Panc1 (cell line): Measurements from ENCODE around the gene TNRC18. TPM values are rescaled to one million over a fixed set of nuclear protein-coding genes. Genes with fewer than 3 reads are reported as not detected.
"Not testable (repeated sequence)": the region's sequence is repeated elsewhere in the genome, so short reads cannot be mapped to it uniquely, and the experiment has no call there.

ENCODE experiments used
- ATAC-seq: fragments of 200-7000 bp; cut with Tn5 transposase; 2 replicates; pipeline ENCODE4 v1.9.1; 2020; ENCODE audit warnings: mild to moderate bottlenecking, moderate library complexity
- BruUV-seq: library from RNA; stranded (reverse); fragments of 400-500 nt; replicated peaks from 2 replicates; lab custom pipeline; 2021; lab: Mats Ljungman, UMichigan
- CTCF ChIA-PET: fragments of 300-600 bp; sonication (Branson Sonifier 250); formaldehyde crosslinking; loops from one replicate; lab custom pipeline; 2022; ENCODE audit warnings: antibody characterized with exemption; lab: Charles Lee
- POLR2A ChIA-PET: fragments of 300-600 bp; sonication (Branson Sonifier 250); formaldehyde crosslinking; loops from one replicate; lab custom pipeline; 2022; ENCODE audit warnings: antibody characterized with exemption; lab: Charles Lee
- DNase-seq: peaks from one replicate; pipeline ENCODE4 v3.0.0-alpha.2; 2010; ENCODE audit warnings: low read depth, low spot score
- H3K27ac ChIP-seq: 2 replicates; pipeline ENCODE4 v1.5.1; 2011; ENCODE audit warnings: mild to moderate bottlenecking, low read length, inconsistent platforms
- H3K27me3 ChIP-seq: fragments of 200-500 bp; sonication (Bioruptor generic); 2 replicates; pipeline ENCODE4 v1.6.0; 2014; ENCODE audit warnings: low read length, inconsistent platforms; ENCODE audit not compliant: control insufficient read depth, insufficient read depth
- H3K36me3 ChIP-seq: fragments of 200-500 bp; sonication (Bioruptor generic); 2 replicates; pipeline ENCODE4 v1.5.1; 2014; ENCODE audit warnings: inconsistent platforms, mild to moderate bottlenecking, low read length, moderate library complexity; ENCODE audit not compliant: control insufficient read depth, insufficient read depth
- H3K4me1 ChIP-seq: 2 replicates; pipeline ENCODE4 v1.5.1; 2011; ENCODE audit warnings: inconsistent platforms, mild to moderate bottlenecking, low read length, moderate library complexity; ENCODE audit not compliant: control insufficient read depth, insufficient read depth
- H3K4me3 ChIP-seq, 2 experiments: 2 replicates each; pipeline ENCODE4 v1.5.1; 2011 to 2012; ENCODE audit warnings: low read depth in 2 of 2, low read length in 2 of 2, mild to moderate bottlenecking in 2 of 2, inconsistent platforms in 1 of 2, moderate library complexity in 1 of 2
- H3K9me3 ChIP-seq: fragments of 200-500 bp; sonication (Bioruptor generic); 2 replicates; pipeline ENCODE4 v1.5.1; 2014; ENCODE audit warnings: low read depth, mild to moderate bottlenecking, inconsistent platforms, low read length, moderate library complexity; ENCODE audit not compliant: control insufficient read depth, insufficient read depth
- in situ Hi-C: cut with HindIII; loops from 2 replicates; pipeline ENCODE4 v1.10.0; 2016; ENCODE audit warnings: low sequenced_read_pairs, low pct_unique_long_range_greater_than_20kb
- intact Hi-C: fragments of 100-400 bp; cut with micrococcal nuclease; formaldehyde crosslinking; loops from one replicate; pipeline ENCODE4 v1.10.0; 2022; ENCODE audit not compliant: unreplicated experiment
- total RNA-seq: library from RNA; stranded (reverse); gene quantifications from one replicate; pipeline ENCODE4 v1.2.1, GENCODE V29; 2021; ENCODE audit not compliant: unreplicated experiment

Gene TNRC18
- total RNA-seq, 1 experiment from 2014 or later, result 148 TPM

DNA sequence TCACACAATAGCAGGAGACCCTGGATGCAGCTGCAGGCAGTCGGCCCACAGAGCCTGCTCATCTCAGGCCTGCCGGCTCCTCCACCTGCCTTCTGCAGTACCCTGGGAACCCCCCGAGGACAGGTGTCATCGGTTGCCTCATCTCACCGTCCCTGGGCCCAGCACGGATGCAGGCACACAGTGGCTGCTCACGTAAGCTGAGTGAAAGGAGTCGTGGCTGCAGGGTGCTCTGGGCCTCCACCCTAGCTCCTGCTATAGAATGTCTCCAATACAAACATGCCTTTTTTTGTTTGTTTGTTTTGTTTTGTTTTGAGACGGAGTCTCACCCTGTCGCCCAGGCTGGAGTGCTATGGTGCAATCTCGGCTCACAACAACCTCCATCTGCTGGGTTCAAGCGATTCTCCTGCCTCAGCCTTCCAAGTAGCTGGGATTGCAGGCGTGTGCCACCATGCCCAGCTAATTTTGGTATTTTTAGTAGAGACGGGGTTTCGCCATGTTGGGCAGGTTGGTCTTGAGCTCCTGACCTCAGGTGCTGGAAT, 163.0 kb downstream of the TNRC18 start:
- H3K27me3 ChIP-seq, DNase-seq, in situ Hi-C loops, H3K4me3 ChIP-seq, intact Hi-C loops, H3K27ac ChIP-seq, BruUV-seq, H3K4me1 ChIP-seq, H3K9me3 ChIP-seq, H3K36me3 ChIP-seq, CTCF ChIA-PET: not testable (repeated sequence)
- ATAC-seq, result peak; percentile 12; the same call in 1 of the 2 replicates
- POLR2A ChIA-PET, result interaction anchor here (0.6 kb wide), 1 partner anchor 19 kb away, joined by 3 read pairs; no protein-coding TSS in a partner anchor

Other genes starting within 250 kb of the TNRC18 start
- gene WIPI2, start 233.6 kb downstream of the TNRC18 start, total RNA-seq, result 64.8 TPM
- gene SLC29A4, start 140.9 kb downstream of the TNRC18 start, total RNA-seq, result 38.9 TPM
- 29.2 TPM for gene FBXL18, start 90.0 kb upstream of the TNRC18 start, total RNA-seq
- gene ACTB, start 106.8 kb upstream of the TNRC18 start, total RNA-seq, result 4,511 TPM
- 327 TPM for gene FSCN1, start 169.0 kb upstream of the TNRC18 start, total RNA-seq